GM21723 (cell line): Measurements from ENCODE around the gene FBXO48.

ENCODE experiments used
- ATAC-seq: cut with Tn5 transposase; IDR thresholded peaks from one replicate; pipeline ENCODE4 v1.9.1; 2021; ENCODE audit warnings: mild to moderate bottlenecking, moderate library complexity; ENCODE audit not compliant: unreplicated experiment

The FBXO48 gene

GRCh38 chr2:68414876-68415275 is 52.2 kb downstream of the FBXO48 start:
- no peak for ATAC-seq

GRCh38 chr2:68414452-68414851 is 52.6 kb downstream of the FBXO48 start:
- ATAC-seq = no peak

- no peak for ATAC-seq
Observed at GRCh38 chr2:68413466-68413865, 53.6 kb downstream of the FBXO48 start.

GRCh38 chr2:68412127-68412819 is 54.8 kb downstream of the FBXO48 start:
- peak; percentile 42 for ATAC-seq

- ATAC-seq = peak; percentile 91
Observed at GRCh38 chr2:68411397-68412126, 55.5 kb downstream of the FBXO48 start.
